HepG2 (cell line): ENCODE results near the gene SLC29A3. TPM values are rescaled to one million over a fixed set of nuclear protein-coding genes. Genes with fewer than 3 reads are reported as not detected.

ENCODE experiments used
- GATAD2A ChIP-seq: IDR thresholded peaks from 2 replicates; pipeline ENCODE4 v1.6.1; 2016
- GZF1 ChIP-seq: sonication (generic); formaldehyde crosslinking; IDR thresholded peaks from 2 replicates; pipeline ENCODE4 v1.5.1; 2020; ENCODE audit warnings: mild to moderate bottlenecking, missing genetic modification reagents
- HMG20B ChIP-seq: conservative IDR thresholded peaks from 2 replicates; pipeline ENCODE4 v1.6.1; 2016; ENCODE audit warnings: missing genetic modification reagents, missing compliant biosample characterization
- HMGA1 ChIP-seq: sonication (generic); formaldehyde crosslinking; conservative IDR thresholded peaks from 2 replicates; pipeline ENCODE4 v1.4.0; 2020; ENCODE audit warnings: missing genetic modification reagents
- JUND ChIP-seq: sonication (generic); formaldehyde crosslinking; IDR thresholded peaks from 2 replicates; pipeline ENCODE4 v1.8.0; 2022; ENCODE audit warnings: mild to moderate bottlenecking, missing genetic modification reagents
- KDM1A ChIP-seq: IDR thresholded peaks from 2 replicates; pipeline ENCODE4 v1.6.1; 2016; ENCODE audit warnings: missing compliant biosample characterization
- MXD1 ChIP-seq: sonication (generic); formaldehyde crosslinking; IDR thresholded peaks from 2 replicates; pipeline ENCODE4 v1.4.0; 2020; ENCODE audit warnings: mild to moderate bottlenecking, missing genetic modification reagents
- RFX1 ChIP-seq: fragments of 450-650 bp; IDR thresholded peaks from 2 replicates; pipeline ENCODE4 v1.6.1; 2017
- TFDP2 ChIP-seq: sonication (generic); formaldehyde crosslinking; IDR thresholded peaks from 2 replicates; pipeline ENCODE4 v1.4.0; 2020; ENCODE audit warnings: missing genetic modification reagents
- TIGD3 ChIP-seq: sonication (generic); formaldehyde crosslinking; IDR thresholded peaks from 2 replicates; pipeline ENCODE4 v1.5.1; 2020; ENCODE audit warnings: mild to moderate bottlenecking, missing genetic modification reagents, borderline replicate concordance
- ZNF264 ChIP-seq: sonication (generic); formaldehyde crosslinking; IDR thresholded peaks from 2 replicates; pipeline ENCODE4 v1.4.0; 2020; ENCODE audit warnings: missing genetic modification reagents
- ZNF292 ChIP-seq: sonication (generic); formaldehyde crosslinking; IDR thresholded peaks from 2 replicates; pipeline ENCODE4 v1.8.1; 2022; ENCODE audit warnings: mild to moderate bottlenecking, low read depth, missing genetic modification reagents, borderline replicate concordance
- ZNF441 ChIP-seq: sonication (generic); formaldehyde crosslinking; IDR thresholded peaks from 2 replicates; pipeline ENCODE4 v1.7.0; 2021; ENCODE audit warnings: missing genetic modification reagents, borderline replicate concordance
- ZNF549 ChIP-seq: sonication (generic); formaldehyde crosslinking; IDR thresholded peaks from 2 replicates; pipeline ENCODE4 v1.5.0; 2020; ENCODE audit warnings: missing genetic modification reagents
- ZNF605 ChIP-seq: sonication (generic); formaldehyde crosslinking; IDR thresholded peaks from 2 replicates; pipeline ENCODE4 v1.8.0; 2022; ENCODE audit warnings: mild to moderate bottlenecking, missing genetic modification reagents
- polyA plus RNA-seq, 8 experiments: library from polyadenylated mRNA; depleted of rRNA in 3 of 8; stranded (reverse) in 7 of 8; unstranded in 1 of 8; fragments of >200 nt; fragmentation: Illumina TruSeq in 4 of 8; extraction: Trizol in 4 of 8; gene quantifications; 2 replicates each; pipeline versions ENCODE4 v1.2.1 to v1.2.3, GENCODE V29; 2011 to 2016; ENCODE audit warnings: low read depth in 4 of 8, missing spikeins in 1 of 8, mixed read lengths in 1 of 8; ENCODE audit not compliant: insufficient read depth in 1 of 8
- total RNA-seq, 5 experiments: library from RNA; depleted of rRNA; stranded (reverse); fragments of >200 nt; fragmentation: Illumina TruSeq; extraction: Trizol; gene quantifications; 2 replicates each; pipeline ENCODE4 v1.2.3, GENCODE V29; 2016; ENCODE audit warnings: low read depth in 1 of 5
- TF ChIP-seq, protein P1 (sequence below): IDR thresholded peaks from 2 replicates; pipeline ENCODE4 v1.6.1; 2012; ENCODE audit warnings: low read depth, low read length, improper control_type of control experiment
- TF ChIP-seq, protein P2 (sequence below): sonication (generic); formaldehyde crosslinking; IDR thresholded peaks from 2 replicates; pipeline ENCODE4 v1.8.1; 2023; ENCODE audit warnings: mild to moderate bottlenecking, missing genetic modification reagents
- TF ChIP-seq, protein P3 (sequence below): sonication (generic); formaldehyde crosslinking; IDR thresholded peaks from 2 replicates; pipeline ENCODE4 v1.5.1; 2020; ENCODE audit warnings: mild to moderate bottlenecking, missing genetic modification reagents, moderate library complexity
- TF ChIP-seq, protein P4 (sequence below): sonication (generic); formaldehyde crosslinking; conservative IDR thresholded peaks from 2 replicates; pipeline ENCODE4 v1.4.0; 2020; ENCODE audit warnings: missing genetic modification reagents

SLC29A3 gene
- total and polyA plus RNA-seq, 2 of the 13 experiments (the other 11 are each of a cell fraction or from before 2014, with no cell fraction given), result 8.6 to 11.8 TPM

GRCh38 chr10:71333129-71333887 is 14.2 kb downstream of the SLC29A3 start (continued):
- TF ChIP-seq, protein P1, sequence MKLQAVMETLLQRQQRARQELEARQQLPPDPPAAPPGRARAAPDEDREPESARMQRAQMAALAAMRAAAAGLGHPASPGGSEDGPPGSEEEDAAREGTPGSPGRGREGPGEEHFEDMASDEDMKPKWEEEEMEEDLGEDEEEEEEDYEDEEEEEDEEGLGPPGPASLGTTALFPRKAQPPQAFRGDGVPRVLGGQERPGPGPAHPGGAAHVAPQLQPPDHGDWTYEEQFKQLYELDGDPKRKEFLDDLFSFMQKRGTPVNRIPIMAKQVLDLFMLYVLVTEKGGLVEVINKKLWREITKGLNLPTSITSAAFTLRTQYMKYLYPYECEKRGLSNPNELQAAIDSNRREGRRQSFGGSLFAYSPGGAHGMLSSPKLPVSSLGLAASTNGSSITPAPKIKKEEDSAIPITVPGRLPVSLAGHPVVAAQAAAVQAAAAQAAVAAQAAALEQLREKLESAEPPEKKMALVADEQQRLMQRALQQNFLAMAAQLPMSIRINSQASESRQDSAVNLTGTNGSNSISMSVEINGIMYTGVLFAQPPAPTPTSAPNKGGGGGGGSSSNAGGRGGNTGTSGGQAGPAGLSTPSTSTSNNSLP, result no peak
- TF ChIP-seq, protein P2, sequence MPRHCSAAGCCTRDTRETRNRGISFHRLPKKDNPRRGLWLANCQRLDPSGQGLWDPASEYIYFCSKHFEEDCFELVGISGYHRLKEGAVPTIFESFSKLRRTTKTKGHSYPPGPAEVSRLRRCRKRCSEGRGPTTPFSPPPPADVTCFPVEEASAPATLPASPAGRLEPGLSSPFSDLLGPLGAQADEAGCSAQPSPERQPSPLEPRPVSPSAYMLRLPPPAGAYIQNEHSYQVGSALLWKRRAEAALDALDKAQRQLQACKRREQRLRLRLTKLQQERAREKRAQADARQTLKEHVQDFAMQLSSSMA (CRISPR knock-in tag), result no peak
- TF ChIP-seq JUND (CRISPR knock-in tag) (no peak), TIGD3 (no peak), KDM1A (CRISPR knock-in tag) (no peak), HMG20B (CRISPR knock-in tag) (no peak), ZNF292 (no peak), GATAD2A (CRISPR knock-in tag) (no peak; the same call in 1 of the 2 replicates), TFDP2 (CRISPR knock-in tag) (no peak), MXD1 (CRISPR knock-in tag) (no peak), ZNF264 (no peak), ZNF549 (CRISPR knock-in tag) (no peak), GZF1 (no peak), ZNF605 (CRISPR knock-in tag) (no peak), RFX1 (no peak), HMGA1 (CRISPR knock-in tag) (no peak), ZNF441 (CRISPR knock-in tag) (no peak)
- TF ChIP-seq, protein P3, sequence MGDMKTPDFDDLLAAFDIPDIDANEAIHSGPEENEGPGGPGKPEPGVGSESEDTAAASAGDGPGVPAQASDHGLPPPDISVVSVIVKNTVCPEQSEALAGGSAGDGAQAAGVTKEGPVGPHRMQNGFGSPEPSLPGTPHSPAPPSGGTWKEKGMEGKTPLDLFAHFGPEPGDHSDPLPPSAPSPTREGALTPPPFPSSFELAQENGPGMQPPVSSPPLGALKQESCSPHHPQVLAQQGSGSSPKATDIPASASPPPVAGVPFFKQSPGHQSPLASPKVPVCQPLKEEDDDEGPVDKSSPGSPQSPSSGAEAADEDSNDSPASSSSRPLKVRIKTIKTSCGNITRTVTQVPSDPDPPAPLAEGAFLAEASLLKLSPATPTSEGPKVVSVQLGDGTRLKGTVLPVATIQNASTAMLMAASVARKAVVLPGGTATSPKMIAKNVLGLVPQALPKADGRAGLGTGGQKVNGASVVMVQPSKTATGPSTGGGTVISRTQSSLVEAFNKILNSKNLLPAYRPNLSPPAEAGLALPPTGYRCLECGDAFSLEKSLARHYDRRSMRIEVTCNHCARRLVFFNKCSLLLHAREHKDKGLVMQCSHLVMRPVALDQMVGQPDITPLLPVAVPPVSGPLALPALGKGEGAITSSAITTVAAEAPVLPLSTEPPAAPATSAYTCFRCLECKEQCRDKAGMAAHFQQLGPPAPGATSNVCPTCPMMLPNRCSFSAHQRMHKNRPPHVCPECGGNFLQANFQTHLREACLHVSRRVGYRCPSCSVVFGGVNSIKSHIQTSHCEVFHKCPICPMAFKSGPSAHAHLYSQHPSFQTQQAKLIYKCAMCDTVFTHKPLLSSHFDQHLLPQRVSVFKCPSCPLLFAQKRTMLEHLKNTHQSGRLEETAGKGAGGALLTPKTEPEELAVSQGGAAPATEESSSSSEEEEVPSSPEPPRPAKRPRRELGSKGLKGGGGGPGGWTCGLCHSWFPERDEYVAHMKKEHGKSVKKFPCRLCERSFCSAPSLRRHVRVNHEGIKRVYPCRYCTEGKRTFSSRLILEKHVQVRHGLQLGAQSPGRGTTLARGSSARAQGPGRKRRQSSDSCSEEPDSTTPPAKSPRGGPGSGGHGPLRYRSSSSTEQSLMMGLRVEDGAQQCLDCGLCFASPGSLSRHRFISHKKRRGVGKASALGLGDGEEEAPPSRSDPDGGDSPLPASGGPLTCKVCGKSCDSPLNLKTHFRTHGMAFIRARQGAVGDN (CRISPR knock-in tag), result peak; percentile 76
- TF ChIP-seq, protein P4, sequence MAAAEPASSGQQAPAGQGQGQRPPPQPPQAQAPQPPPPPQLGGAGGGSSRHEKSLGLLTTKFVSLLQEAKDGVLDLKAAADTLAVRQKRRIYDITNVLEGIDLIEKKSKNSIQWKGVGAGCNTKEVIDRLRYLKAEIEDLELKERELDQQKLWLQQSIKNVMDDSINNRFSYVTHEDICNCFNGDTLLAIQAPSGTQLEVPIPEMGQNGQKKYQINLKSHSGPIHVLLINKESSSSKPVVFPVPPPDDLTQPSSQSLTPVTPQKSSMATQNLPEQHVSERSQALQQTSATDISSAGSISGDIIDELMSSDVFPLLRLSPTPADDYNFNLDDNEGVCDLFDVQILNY, result no peak
